ENCODE data around the gene FECH.
"Not testable (repeated sequence)": the region's sequence is repeated elsewhere in the genome, so short reads cannot be mapped to it uniquely, and the experiment has no call there.

Gene FECH

GRCh38 chr18:57586251-57587049 is at the start of gene FECH:
FECH (minus strand) TSS chr18:57586702; CDS start chr18:57586620, 82 bp downstream.
- peak; percentile 21 to 23 for DNase-seq (ENCODE audit: low read depth in 2 of 2)

- peak; percentile 17 to 32 for DNase-seq (ENCODE audit: low read depth in 2 of 2)
These were observed 48.7 kb upstream of the FECH start for GRCh38 chr18:57635003-57635822.

GRCh38 chr18:57631697-57632096 is 45.2 kb upstream of the FECH start:
- no peak for DNase-seq (ENCODE audit: low read depth in 2 of 2)

GRCh38 chr18:57630754-57631595 is 44.5 kb upstream of the FECH start:
- DNase-seq (ENCODE audit: low read depth in 2 of 2): no peak

- DNase-seq (ENCODE audit: low read depth in 2 of 2): peak; percentile 89 to 91
These were observed 43.7 kb upstream of the FECH start for GRCh38 chr18:57630002-57630753.

- no peak for DNase-seq (ENCODE audit: low read depth in 2 of 2)
These were observed 42.9 kb upstream of the FECH start for GRCh38 chr18:57629422-57629821.

GRCh38 chr18:57627488-57627887 is 41.0 kb upstream of the FECH start:
- DNase-seq (ENCODE audit: low read depth in 2 of 2): no peak

GRCh38 chr18:57624988-57625387 is 38.5 kb upstream of the FECH start:
- no peak for DNase-seq (ENCODE audit: low read depth in 2 of 2)

GRCh38 chr18:57621246-57621604 is 34.7 kb upstream of the FECH start:
- no peak for DNase-seq (ENCODE audit: low read depth in 2 of 2)

- DNase-seq (ENCODE audit: low read depth in 2 of 2): no peak
These were observed 33.4 kb upstream of the FECH start for GRCh38 chr18:57619876-57620275.

- no peak for DNase-seq (ENCODE audit: low read depth in 2 of 2)
These were observed 32.4 kb upstream of the FECH start for GRCh38 chr18:57618910-57619309.

GRCh38 chr18:57603871-57604270 is 17.4 kb upstream of the FECH start:
- no peak for DNase-seq (ENCODE audit: low read depth in 2 of 2)

GRCh38 chr18:57595347-57595746 is 8.8 kb upstream of the FECH start:
- no peak for DNase-seq (ENCODE audit: low read depth in 2 of 2)

- DNase-seq (ENCODE audit: low read depth in 2 of 2): not testable (repeated sequence)
These were observed 6.2 kb upstream of the FECH start for GRCh38 chr18:57592716-57593115.

GRCh38 chr18:57589161-57589560 is 2.7 kb upstream of the FECH start:
- no peak for DNase-seq (ENCODE audit: low read depth in 2 of 2)

GRCh38 chr18:57587098-57587661 is 678 bp upstream of the FECH start:
- DNase-seq (ENCODE audit: low read depth in 2 of 2): no peak

- no peak for DNase-seq (ENCODE audit: low read depth in 2 of 2)
These were observed 649 bp downstream of the FECH start for GRCh38 chr18:57585855-57586250.

GRCh38 chr18:57585421-57585820 is 1.1 kb downstream of the FECH start:
- DNase-seq (ENCODE audit: low read depth in 2 of 2): no peak

GRCh38 chr18:57584444-57584843 is 2.1 kb downstream of the FECH start:
- no peak for DNase-seq (ENCODE audit: low read depth in 2 of 2)

GRCh38 chr18:57583297-57583835 is 3.1 kb downstream of the FECH start:
- DNase-seq (ENCODE audit: low read depth in 2 of 2): no peak
